ENCODE measurements around the gene STXBP5L.
"Not testable (repeated sequence)": the region's sequence is repeated elsewhere in the genome, so short reads cannot be mapped to it uniquely, and the experiment has no call there.

The STXBP5L gene

DNA sequence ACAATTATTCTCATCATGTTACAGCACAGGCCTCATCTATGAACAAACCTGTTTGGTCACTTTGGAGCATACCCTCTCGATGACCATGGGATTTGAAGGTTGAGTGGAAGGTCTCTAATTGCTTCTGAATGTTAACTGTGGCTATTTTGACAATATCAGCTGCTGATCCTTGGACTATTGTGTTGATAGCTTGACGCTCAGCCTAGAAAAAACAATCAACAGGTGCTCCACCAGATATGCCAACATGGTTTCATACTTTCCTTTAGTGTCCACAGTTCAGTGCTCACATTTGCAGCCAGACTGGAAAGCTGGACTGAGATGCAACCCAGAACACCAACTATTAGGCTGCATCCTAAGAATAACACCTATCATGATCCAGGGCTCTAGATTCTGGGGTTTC lies 528.1 kb downstream of the STXBP5L start:
- DNase-seq, result no peak

DNA sequence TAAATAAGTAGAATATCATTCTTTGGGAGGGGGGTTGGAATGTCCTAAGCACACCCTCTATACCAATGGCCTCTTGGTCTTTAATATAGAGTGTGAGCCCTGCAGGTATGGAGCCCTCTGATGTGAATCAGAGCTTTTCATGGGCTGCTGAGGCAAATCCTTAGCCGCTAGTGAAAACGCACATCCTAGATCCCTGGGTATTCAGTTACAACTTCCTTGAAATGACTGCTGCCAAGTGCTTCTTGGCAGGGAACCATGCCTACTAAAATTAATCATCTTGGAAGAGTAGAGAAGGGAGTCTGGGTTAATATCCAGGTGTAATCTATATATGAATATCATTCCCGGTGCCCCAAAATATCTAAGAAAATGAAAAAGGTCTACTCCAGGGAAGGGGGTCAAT lies 528.6 kb downstream of the STXBP5L start:
- DNase-seq, result no peak

DNA sequence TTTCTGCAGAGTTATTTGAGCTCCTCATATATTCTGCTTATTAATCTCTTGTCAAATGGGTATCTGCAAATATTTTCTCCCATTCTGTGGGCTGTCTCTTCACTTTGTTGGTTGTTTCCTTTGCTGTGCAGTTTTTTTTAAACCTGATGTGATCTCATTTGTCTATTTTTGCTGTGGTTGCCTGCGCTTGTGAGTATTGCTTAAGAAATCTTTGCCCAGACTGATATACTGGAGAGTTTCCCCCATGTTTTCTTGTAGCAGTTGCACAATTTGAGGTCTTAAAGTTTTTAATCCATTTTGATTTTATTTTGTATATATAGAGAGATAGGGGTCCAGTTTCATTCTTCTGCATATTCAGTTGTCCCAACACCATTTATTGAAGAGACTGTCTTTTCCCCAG lies 535.5 kb downstream of the STXBP5L start:
- no peak for DNase-seq

DNA sequence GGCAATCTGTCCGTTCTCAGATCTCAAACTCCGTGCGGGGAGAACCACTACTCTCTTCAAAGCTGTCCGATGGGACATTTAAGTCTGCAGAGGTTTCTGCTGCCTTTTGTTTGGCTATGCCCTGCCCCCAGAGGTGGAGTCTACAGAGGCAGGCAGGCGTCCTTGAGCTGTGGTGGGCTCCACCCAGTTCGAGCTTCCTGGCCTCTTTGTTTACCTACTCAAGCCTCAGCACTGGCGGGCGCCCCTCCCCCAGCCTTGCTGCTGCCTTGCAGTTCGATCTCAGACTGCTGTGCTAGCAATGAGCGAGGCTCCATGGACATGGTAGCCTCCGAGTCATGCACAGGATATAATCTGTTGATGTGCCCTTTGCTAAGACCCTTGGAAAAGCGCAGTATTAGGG lies 543.7 kb downstream of the STXBP5L start:
- DNase-seq, result not testable (repeated sequence)

DNA sequence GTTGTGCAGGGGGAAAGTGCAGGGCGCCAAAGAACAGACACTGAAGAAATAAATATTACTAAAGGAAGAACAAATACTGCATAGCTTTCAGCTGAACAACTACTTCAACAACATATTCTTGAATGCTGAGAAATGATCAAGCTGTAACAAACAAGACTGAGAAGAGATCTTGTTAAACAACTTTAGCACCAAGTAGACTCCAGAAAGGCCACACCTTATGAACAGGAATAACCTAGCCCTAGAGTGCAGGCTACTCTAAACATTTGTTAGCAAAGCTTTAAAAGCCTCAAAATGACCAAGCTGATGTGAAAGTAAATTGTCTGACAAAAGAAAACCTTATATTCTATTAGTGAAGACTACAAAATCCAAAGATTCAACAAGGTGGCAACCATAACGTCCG lies 554.6 kb downstream of the STXBP5L start:
- no peak for DNase-seq

DNA sequence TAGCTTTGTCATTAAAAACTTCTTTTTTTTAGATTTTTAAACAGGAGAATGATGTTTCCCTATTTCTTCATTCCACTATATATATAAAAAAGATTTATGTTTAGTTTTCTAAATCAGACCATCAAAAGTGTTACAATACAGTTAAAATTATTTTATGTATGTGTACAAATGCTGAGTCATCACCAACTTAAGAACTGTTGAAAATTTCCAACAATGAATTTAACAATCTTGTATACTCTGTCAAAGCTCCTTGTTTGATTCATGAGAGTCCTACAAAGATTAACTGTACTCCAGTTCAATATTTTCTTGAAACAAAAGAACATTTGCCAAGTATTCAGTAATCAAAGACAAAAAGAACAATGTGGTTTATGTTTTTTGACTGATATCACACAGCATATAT lies 555.7 kb downstream of the STXBP5L start:
- no peak for DNase-seq

DNA sequence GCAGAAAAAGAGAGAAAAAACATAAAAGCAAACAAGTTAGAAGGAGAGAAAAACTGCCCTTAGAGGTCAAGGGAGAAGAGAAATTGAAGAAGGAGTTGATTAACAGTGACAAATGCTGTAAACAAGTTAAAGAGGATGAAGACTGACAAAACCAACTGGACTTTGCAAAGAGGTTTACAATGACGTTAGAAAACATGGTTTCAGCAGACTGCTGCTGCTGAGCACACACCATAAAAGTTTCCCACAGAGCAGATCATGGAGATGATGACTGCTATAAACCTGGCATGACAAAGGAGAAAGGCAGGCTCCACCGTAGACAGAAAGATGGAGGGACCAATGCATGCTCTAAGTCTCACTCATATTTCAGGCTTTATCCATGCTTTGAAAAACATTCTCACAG lies 559.1 kb downstream of the STXBP5L start:
- DNase-seq, result no peak

DNA sequence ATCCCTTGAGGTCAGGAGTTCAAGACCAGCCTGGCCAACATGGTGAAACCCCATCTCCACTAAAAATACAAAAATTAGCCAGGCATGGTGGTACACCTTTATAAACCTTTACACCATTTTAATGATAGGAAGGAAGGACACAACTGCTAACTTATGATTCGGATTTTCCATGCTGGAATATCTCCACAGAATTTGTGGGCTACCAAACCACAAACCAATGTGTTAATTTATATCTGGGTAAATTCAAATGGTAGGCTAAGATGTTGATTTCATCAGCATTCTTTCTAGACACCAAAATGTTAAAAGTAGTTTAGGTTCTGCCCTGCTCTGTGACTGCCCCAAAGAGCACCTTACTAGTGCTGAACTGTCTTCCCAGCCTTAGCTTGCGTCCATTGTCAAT lies 565.0 kb downstream of the STXBP5L start:
- no peak for DNase-seq

Data from NCI-H1092 (cell line).